Effector memory CD8-positive, alpha-beta T cell (primary cell): ENCODE measurements around the gene DALRD3.

Experiments used
- ATAC-seq: fragments of 150-1000 bp; cut with Tn5 transposase; replicated peaks from 2 replicates; pipeline ENCODE4 v1.10.0; 2021; ENCODE audit warnings: mild to moderate bottlenecking, moderate library complexity
- DNase-seq, 3 experiments: peaks; one replicate each; pipeline ENCODE4 v3.0.0; 2021
- H3K27ac Mint-ChIP-seq, 2 donors: one replicate each; pipeline ENCODE4 v1.8.0; 2022; ENCODE audit warnings: mild to moderate bottlenecking in 2 of 2, mixed read lengths in 2 of 2, moderate library complexity in 2 of 2
- H3K27me3 Mint-ChIP-seq, 2 donors: one replicate each; pipeline ENCODE4 v1.8.0; 2022; ENCODE audit warnings: mixed read lengths in 2 of 2
- H3K36me3 Mint-ChIP-seq: one replicate; pipeline ENCODE4 v1.8.0; 2022; ENCODE audit warnings: mild to moderate bottlenecking, moderate library complexity, mixed read lengths; ENCODE audit not compliant: insufficient read depth
- H3K4me1 Mint-ChIP-seq, 2 donors: one replicate each; pipeline ENCODE4 v1.8.0; 2022; ENCODE audit warnings: low read depth in 2 of 2, mixed read lengths in 2 of 2
- H3K4me3 Mint-ChIP-seq, 2 donors: one replicate each; pipeline ENCODE4 v1.8.0; 2022; ENCODE audit warnings: mild to moderate bottlenecking in 2 of 2, mixed read lengths in 2 of 2, moderate library complexity in 2 of 2
- H3K9me3 Mint-ChIP-seq, 2 donors: one replicate each; pipeline ENCODE4 v1.8.0; 2022; ENCODE audit warnings: mixed read lengths in 2 of 2
- total RNA-seq, 9 experiments: gene quantifications; one replicate each; lab custom pipeline; 2026; lab: John Stamatoyannopoulos, UW

DALRD3 gene
- 14.8 to 36.0 (median 24.3) reads per million in 9 experiments for total RNA-seq

GRCh38 chr3:49017971-49018706, at the start of gene DALRD3:
Gene DALRD3 (minus strand): TSS chr3:49018580. CDS start chr3:49018564, 16 bp downstream.
- peak within 1 kb of the TSS; percentile 91 to 96 for H3K4me3 Mint-ChIP-seq
- H3K27ac Mint-ChIP-seq = peak within 1 kb of the TSS; percentile 76 to 83
- DNase-seq (peak in 2 of 3 experiments; percentile 54 to 57), ATAC-seq (peak; percentile 23)
- no peaks in the 10 kb centered on the region for H3K9me3 Mint-ChIP-seq
- peaks cover 13 to 48% of the 10 kb centered on the region in 2 donors for H3K4me1 Mint-ChIP-seq
- peaks cover 47% of the 10 kb centered on the region for H3K36me3 Mint-ChIP-seq
- H3K27me3 Mint-ChIP-seq = no peaks in the 10 kb centered on the region

GRCh38 chr3:49058011-49058410, 39.6 kb upstream of the DALRD3 start:
- ATAC-seq = no peak
- no peak overlapping the region for H3K4me3 Mint-ChIP-seq
- peaks cover 0 to 4% of the 10 kb centered on the region in 2 donors for H3K4me1 Mint-ChIP-seq
- H3K9me3 Mint-ChIP-seq = no peaks in the 10 kb centered on the region
- H3K36me3 Mint-ChIP-seq = peaks cover 87% of the 10 kb centered on the region
- no peaks in the 10 kb centered on the region for H3K27me3 Mint-ChIP-seq
- DNase-seq = no peak
- H3K27ac Mint-ChIP-seq = no peak overlapping the region

- no peaks in the 10 kb centered on the region for H3K9me3 Mint-ChIP-seq
- H3K4me1 Mint-ChIP-seq = peaks cover 0 to 7% of the 10 kb centered on the region in 2 donors
- no peak overlapping the region for H3K4me3 Mint-ChIP-seq
- ATAC-seq (no peak), DNase-seq (no peak)
- no peak overlapping the region for H3K27ac Mint-ChIP-seq
- H3K27me3 Mint-ChIP-seq = no peaks in the 10 kb centered on the region
- peaks cover 89% of the 10 kb centered on the region for H3K36me3 Mint-ChIP-seq
These were observed 38.9 kb upstream of the DALRD3 start for GRCh38 chr3:49057268-49057667.

- H3K9me3 Mint-ChIP-seq = no peaks in the 10 kb centered on the region
- ATAC-seq (no peak), DNase-seq (no peak)
- H3K36me3 Mint-ChIP-seq = peaks cover 73% of the 10 kb centered on the region
- H3K27me3 Mint-ChIP-seq = no peaks in the 10 kb centered on the region
- H3K4me1 Mint-ChIP-seq = peaks cover 6 to 26% of the 10 kb centered on the region in 2 donors
- peak overlapping the region in 1 of 2 donors; percentile 53 for H3K27ac Mint-ChIP-seq
- H3K4me3 Mint-ChIP-seq = no peak overlapping the region
These were observed 36.0 kb upstream of the DALRD3 start for GRCh38 chr3:49054344-49054862.

- ATAC-seq (no peak), DNase-seq (no peak)
- Mint-ChIP-seq H3K9me3 (no peaks in the 10 kb centered on the region), H3K4me1 (peaks cover 6 to 26% of the 10 kb centered on the region in 2 donors), H3K4me3 (no peak overlapping the region), H3K27ac (peak overlapping the region in 1 of 2 donors; percentile 51), H3K36me3 (peaks cover 75% of the 10 kb centered on the region), H3K27me3 (no peaks in the 10 kb centered on the region)
These were observed 35.2 kb upstream of the DALRD3 start for GRCh38 chr3:49053543-49053942.

GRCh38 chr3:49035281-49035680, 16.9 kb upstream of the DALRD3 start:
- no peak overlapping the region for H3K4me3 Mint-ChIP-seq
- H3K4me1 Mint-ChIP-seq = peaks cover 0 to 3% of the 10 kb centered on the region in 2 donors
- H3K27me3 Mint-ChIP-seq = no peaks in the 10 kb centered on the region
- H3K9me3 Mint-ChIP-seq = no peaks in the 10 kb centered on the region
- no peak for ATAC-seq
- DNase-seq = no peak
- peaks cover 73% of the 10 kb centered on the region for H3K36me3 Mint-ChIP-seq
- H3K27ac Mint-ChIP-seq = peak overlapping the region in 1 of 2 donors; percentile 79

- H3K27ac Mint-ChIP-seq = no peak overlapping the region
- no peaks in the 10 kb centered on the region for H3K9me3 Mint-ChIP-seq
- ATAC-seq (no peak), DNase-seq (no peak)
- peaks cover 79% of the 10 kb centered on the region for H3K36me3 Mint-ChIP-seq
- no peaks in the 10 kb centered on the region for H3K27me3 Mint-ChIP-seq
- H3K4me3 Mint-ChIP-seq = no peak overlapping the region
- H3K4me1 Mint-ChIP-seq = peaks cover 0 to 3% of the 10 kb centered on the region in 2 donors
These were observed 16.3 kb upstream of the DALRD3 start for GRCh38 chr3:49034650-49035049.

- Mint-ChIP-seq H3K27me3 (no peaks in the 10 kb centered on the region), H3K4me3 (no peak overlapping the region), H3K27ac (peak overlapping the region; percentile 15 to 56), H3K9me3 (no peaks in the 10 kb centered on the region), H3K36me3 (peaks cover 79% of the 10 kb centered on the region), H3K4me1 (peaks cover 16 to 19% of the 10 kb centered on the region in 2 donors)
- ATAC-seq (no peak), DNase-seq (no peak)
These were observed 14.4 kb upstream of the DALRD3 start for GRCh38 chr3:49032646-49033304.

GRCh38 chr3:49030321-49030720, 11.9 kb upstream of the DALRD3 start:
- no peaks in the 10 kb centered on the region for H3K27me3 Mint-ChIP-seq
- no peaks in the 10 kb centered on the region for H3K9me3 Mint-ChIP-seq
- no peak overlapping the region for H3K4me3 Mint-ChIP-seq
- H3K36me3 Mint-ChIP-seq = peaks cover 79% of the 10 kb centered on the region
- DNase-seq (no peak), ATAC-seq (no peak)
- peaks cover 21 to 26% of the 10 kb centered on the region in 2 donors for H3K4me1 Mint-ChIP-seq
- H3K27ac Mint-ChIP-seq = peak overlapping the region; percentile 71 to 85

GRCh38 chr3:49029563-49029884, 11.1 kb upstream of the DALRD3 start:
- DNase-seq (no peak), ATAC-seq (no peak)
- Mint-ChIP-seq H3K4me1 (peaks cover 21 to 28% of the 10 kb centered on the region in 2 donors), H3K36me3 (peaks cover 83% of the 10 kb centered on the region), H3K9me3 (no peaks in the 10 kb centered on the region), H3K4me3 (peak overlapping the region; percentile 88 to 97), H3K27me3 (no peaks in the 10 kb centered on the region), H3K27ac (peak overlapping the region; percentile 98 to 99)

- H3K36me3 Mint-ChIP-seq = peaks cover 83% of the 10 kb centered on the region
These were observed 10.5 kb upstream of the DALRD3 start, which contains the start of gene IMPDH2 for GRCh38 chr3:49028673-49029562. Gene IMPDH2 (minus strand): TSS chr3:49029398. CDS start chr3:49029350, 48 bp downstream.

GRCh38 chr3:49028298-49028672, 9.9 kb upstream of the DALRD3 start:
- DNase-seq (no peak), ATAC-seq (no peak)
- Mint-ChIP-seq H3K27ac (peak overlapping the region; percentile 98 to 99), H3K27me3 (no peaks in the 10 kb centered on the region), H3K36me3 (peaks cover 86% of the 10 kb centered on the region), H3K4me1 (peaks cover 24 to 28% of the 10 kb centered on the region in 2 donors), H3K9me3 (no peaks in the 10 kb centered on the region), H3K4me3 (peak overlapping the region; percentile 88 to 97)

More at GRCh38 chr3:49028673-49029562, 10.5 kb upstream of the DALRD3 start, which contains the start of gene IMPDH2:
- DNase-seq (peak; percentile 92 to 93 (median 92)), ATAC-seq (peak; percentile 96)
- Mint-ChIP-seq H3K27me3 (no peaks in the 10 kb centered on the region), H3K4me3 (peak within 1 kb of the TSS; percentile 88 to 97), H3K4me1 (peaks cover 24 to 28% of the 10 kb centered on the region in 2 donors), H3K27ac (peak within 1 kb of the TSS; percentile 98 to 99), H3K9me3 (no peaks in the 10 kb centered on the region)

GRCh38 chr3:49027634-49028033, 9.3 kb upstream of the DALRD3 start:
- no peak for ATAC-seq
- Mint-ChIP-seq H3K4me1 (peaks cover 29 to 32% of the 10 kb centered on the region in 2 donors), H3K27me3 (no peaks in the 10 kb centered on the region), H3K9me3 (no peaks in the 10 kb centered on the region), H3K36me3 (peaks cover 86% of the 10 kb centered on the region), H3K4me3 (peak overlapping the region in 1 of 2 donors; percentile 88), H3K27ac (peak overlapping the region; percentile 98 to 99)
- DNase-seq = no peak
